22Rv1 (cell line): ENCODE data around the gene MRPL27.

Experiments
- H3K27ac ChIP-seq: fragments of 450-650 bp; 2 replicates; pipeline ENCODE4 v1.5.1; 2017
- ZFX ChIP-seq: fragments of 450-650 bp; IDR thresholded peaks from 2 replicates; pipeline ENCODE4 v1.6.1; 2017; ENCODE audit warnings: antibody characterized with exemption, borderline replicate concordance
- TF ChIP-seq, protein P1 (sequence below): fragments of 450-650 bp; IDR thresholded peaks from 2 replicates; pipeline ENCODE4 v1.5.1; 2017; ENCODE audit warnings: mild to moderate bottlenecking

MRPL27 gene

GRCh38 chr17:50328363-50329325 lies 44.3 kb downstream of the MRPL27 start:
- TF ChIP-seq, protein P1, sequence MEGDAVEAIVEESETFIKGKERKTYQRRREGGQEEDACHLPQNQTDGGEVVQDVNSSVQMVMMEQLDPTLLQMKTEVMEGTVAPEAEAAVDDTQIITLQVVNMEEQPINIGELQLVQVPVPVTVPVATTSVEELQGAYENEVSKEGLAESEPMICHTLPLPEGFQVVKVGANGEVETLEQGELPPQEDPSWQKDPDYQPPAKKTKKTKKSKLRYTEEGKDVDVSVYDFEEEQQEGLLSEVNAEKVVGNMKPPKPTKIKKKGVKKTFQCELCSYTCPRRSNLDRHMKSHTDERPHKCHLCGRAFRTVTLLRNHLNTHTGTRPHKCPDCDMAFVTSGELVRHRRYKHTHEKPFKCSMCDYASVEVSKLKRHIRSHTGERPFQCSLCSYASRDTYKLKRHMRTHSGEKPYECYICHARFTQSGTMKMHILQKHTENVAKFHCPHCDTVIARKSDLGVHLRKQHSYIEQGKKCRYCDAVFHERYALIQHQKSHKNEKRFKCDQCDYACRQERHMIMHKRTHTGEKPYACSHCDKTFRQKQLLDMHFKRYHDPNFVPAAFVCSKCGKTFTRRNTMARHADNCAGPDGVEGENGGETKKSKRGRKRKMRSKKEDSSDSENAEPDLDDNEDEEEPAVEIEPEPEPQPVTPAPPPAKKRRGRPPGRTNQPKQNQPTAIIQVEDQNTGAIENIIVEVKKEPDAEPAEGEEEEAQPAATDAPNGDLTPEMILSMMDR, result no peak
- no peak for TF ChIP-seq ZFX
- H3K27ac ChIP-seq, result no peak overlapping the region

DNA sequence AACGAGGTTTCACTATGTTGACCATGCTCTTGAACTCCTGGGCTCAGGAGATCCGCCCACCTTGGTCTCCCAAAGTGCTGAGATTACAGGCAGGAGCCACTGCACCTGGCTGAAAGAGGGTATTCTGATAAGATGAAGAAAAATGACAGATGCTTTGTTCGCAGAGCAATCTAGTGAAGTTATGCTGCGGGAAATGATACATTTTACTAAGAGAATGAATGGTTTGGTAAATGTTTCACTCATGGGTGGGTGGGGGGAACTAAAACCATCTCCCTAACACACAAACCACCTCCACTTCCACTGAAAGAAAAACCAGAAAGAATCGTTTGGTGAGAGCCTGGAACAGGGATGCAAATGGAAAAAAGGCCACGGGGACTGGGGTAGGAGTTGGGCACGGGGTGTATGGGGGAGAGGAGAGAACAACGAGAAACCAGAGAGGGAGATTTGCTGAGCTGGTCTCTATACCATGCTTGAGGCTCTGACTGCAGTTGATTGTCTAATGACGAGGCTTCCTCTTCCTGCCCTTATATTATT lies 46.1 kb downstream of the MRPL27 start:
- TF ChIP-seq ZFX, result no peak
- TF ChIP-seq, protein P1, result no peak
- no peak overlapping the region for H3K27ac ChIP-seq

GRCh38 chr17:50325906-50326305 lies 47.1 kb downstream of the MRPL27 start:
- no peak overlapping the region for H3K27ac ChIP-seq
- TF ChIP-seq, protein P1, result no peak
- TF ChIP-seq ZFX, result no peak

GRCh38 chr17:50323060-50323459 lies 49.9 kb downstream of the MRPL27 start:
- TF ChIP-seq ZFX, result no peak
- TF ChIP-seq, protein P1, result no peak
- H3K27ac ChIP-seq, result no peak overlapping the region

GRCh38 chr17:50322271-50322670 lies 50.7 kb downstream of the MRPL27 start:
- H3K27ac ChIP-seq, result no peak overlapping the region
- TF ChIP-seq, protein P1, result no peak
- TF ChIP-seq ZFX, result no peak

DNA sequence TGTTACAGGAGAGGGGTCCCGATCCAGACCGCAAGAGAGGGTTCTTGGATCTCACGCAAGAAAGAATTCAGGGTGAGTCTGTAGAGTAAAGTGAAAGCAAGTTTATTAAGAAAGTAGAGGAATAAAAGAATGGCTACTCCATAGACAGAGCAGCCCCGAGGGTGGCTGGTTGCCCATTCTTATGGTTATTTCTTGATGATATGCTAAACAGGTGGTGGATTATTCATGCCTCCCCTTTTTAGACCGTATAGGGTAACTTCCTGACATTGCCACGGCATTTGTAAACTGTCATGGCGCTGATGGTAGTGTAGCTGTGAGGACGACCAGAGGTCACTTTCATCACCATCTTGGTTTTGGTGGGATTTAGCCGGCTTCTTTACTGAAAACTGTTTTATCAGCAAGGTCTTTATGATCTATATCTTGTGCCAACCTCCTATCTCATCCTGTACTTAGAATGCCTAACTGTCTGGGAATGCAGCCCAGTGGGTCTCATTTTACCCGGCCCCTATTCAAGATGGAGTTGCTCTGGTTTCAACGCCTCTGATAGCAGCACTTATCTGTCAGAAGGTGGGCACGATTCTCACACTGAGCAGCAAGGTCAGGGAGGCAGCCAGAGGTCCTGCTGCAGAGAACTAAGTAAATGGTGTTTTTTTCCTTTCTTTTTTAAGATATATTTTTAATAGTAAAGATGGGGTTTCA lies 53.5 kb downstream of the MRPL27 start:
- H3K27ac ChIP-seq, result no peak overlapping the region
- TF ChIP-seq, protein P1, result no peak
- no peak for TF ChIP-seq ZFX
